Breast epithelium (tissue), 4 donors: Measurements from ENCODE around the gene TRIM26. TPM values are rescaled to one million over a fixed set of nuclear protein-coding genes. Genes with fewer than 3 reads are reported as not detected.

Experiments
- DNase-seq, 2 donors: peaks; one replicate each; pipeline ENCODE4 v3.0.0-alpha.2; 2019; ENCODE audit warnings: low spot score in 2 of 2
- H3K27ac ChIP-seq, 2 donors: fragments of 200-600 bp; sonication (generic) in 1 of 2; one replicate each; pipeline ENCODE4 v1.5.1; 2016 to 2019; ENCODE audit warnings: mild to moderate bottlenecking in 1 of 2
- H3K27me3 ChIP-seq, 2 donors: fragments of 200-600 bp; sonication (generic) in 1 of 2; one replicate each; pipeline versions ENCODE4 v1.5.1 to v1.6.0; 2017 to 2019; ENCODE audit warnings: control low read depth in 1 of 2, mild to moderate bottlenecking in 1 of 2
- H3K36me3 ChIP-seq: fragments of 200-600 bp; one replicate; pipeline ENCODE4 v1.5.1; 2019
- H3K4me1 ChIP-seq, 2 donors: fragments of 200-600 bp; sonication (generic); one replicate each; pipeline ENCODE4 v1.5.1; 2016 to 2019; ENCODE audit warnings: control low read depth in 1 of 2
- H3K4me3 ChIP-seq, 3 donors: fragments of 200-600 bp; sonication (generic); 1 replicate in 2 of 3; 2 replicates in 1 of 3; pipeline ENCODE4 v1.5.1; 2016 to 2019; ENCODE audit warnings: mild to moderate bottlenecking in 3 of 3, moderate library complexity in 2 of 3
- H3K9me3 ChIP-seq, 2 donors: fragments of 200-600 bp; sonication (generic) in 1 of 2; one replicate each; pipeline ENCODE4 v1.5.1; 2016 to 2019; ENCODE audit warnings: control low read depth in 1 of 2
- CTCF ChIP-seq, 3 donors: fragments of 450-650 bp; IDR thresholded peaks; one replicate each; pipeline ENCODE4 v1.5.1; 2016 to 2017; ENCODE audit warnings: antibody characterized with exemption in 3 of 3, mild to moderate bottlenecking in 3 of 3, moderate library complexity in 3 of 3
- POLR2A ChIP-seq: fragments of 450-650 bp; IDR thresholded peaks from one replicate; pipeline ENCODE4 v1.6.1; 2016; ENCODE audit warnings: antibody characterized with exemption, mild to moderate bottlenecking, moderate library complexity
- POLR2AphosphoS5 ChIP-seq, 3 donors: sonication (generic); formaldehyde crosslinking; IDR thresholded peaks; one replicate each; pipeline ENCODE4 v1.6.1; 2017; ENCODE audit warnings: antibody characterized with exemption in 3 of 3
- intact Hi-C: fragments of 100-400 bp; cut with DNase I; formaldehyde crosslinking; loops from one replicate; pipeline ENCODE4 v1.15.1; 2023; ENCODE audit warnings: low total_unique reads
- total RNA-seq, 3 donors: library from RNA; depleted of rRNA; stranded (reverse); fragments of >200 nt; gene quantifications; one replicate each; pipeline ENCODE4 v1.1.0, GENCODE V29; 2016

The TRIM26 gene
- total RNA-seq, 3 donors from 2014 or later = 31.7 to 66.2 (median 47.5) TPM

GRCh38 chr6:30156262-30156599 lies 57.0 kb downstream of the TRIM26 start:
- TF ChIP-seq POLR2AphosphoS5 (IDR thresholded peaks at IDR 0.05) (no peak), CTCF (IDR thresholded peaks at IDR 0.05) (no peak), POLR2A (no peak)
- no peak for DNase-seq
- Histone ChIP-seq H3K36me3 (no peaks in the 10 kb centered on the region), H3K27ac (no peak overlapping the region), H3K4me1 (peaks cover 0 to 4% of the 10 kb centered on the region in 2 donors), H3K4me3 (no peak overlapping the region), H3K9me3 (no peaks in the 10 kb centered on the region), H3K27me3 (no peaks in the 10 kb centered on the region)
- intact Hi-C loops = no loop called here

DNA sequence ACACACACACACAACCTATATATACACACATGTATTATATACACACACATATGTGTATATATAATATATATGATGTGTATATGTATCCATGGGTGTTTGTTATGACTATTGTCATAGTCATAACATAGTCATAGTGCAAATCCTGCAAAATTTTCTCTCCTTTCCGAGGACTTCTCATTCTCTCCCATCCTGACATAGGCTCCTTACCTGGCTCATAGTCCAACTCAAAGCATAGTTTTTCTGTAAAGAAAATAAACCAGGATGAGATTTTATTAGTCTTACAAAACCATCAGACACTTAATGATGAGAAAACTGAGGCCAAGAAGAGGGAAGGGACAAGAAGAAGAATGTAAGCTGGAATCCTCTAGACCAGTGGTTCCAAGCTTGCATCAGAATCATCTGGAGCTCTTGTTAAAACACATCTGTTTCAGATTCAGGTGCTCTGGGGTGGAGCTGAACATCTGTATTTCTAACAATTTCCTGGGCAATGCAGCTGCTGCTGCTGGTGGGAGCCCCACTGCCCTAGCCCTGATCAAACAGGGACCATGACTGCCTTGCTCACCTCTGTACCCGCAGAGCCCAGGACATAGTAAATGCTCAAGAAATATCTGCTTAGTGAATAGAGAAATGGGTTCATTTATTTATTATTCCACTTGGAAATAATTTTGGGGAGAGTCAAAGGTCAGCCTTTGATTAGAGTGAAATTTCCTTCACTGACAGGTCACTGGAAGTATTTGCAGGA lies 57.5 kb downstream of the TRIM26 start:
- H3K36me3 ChIP-seq = no peaks in the 10 kb centered on the region

DNA sequence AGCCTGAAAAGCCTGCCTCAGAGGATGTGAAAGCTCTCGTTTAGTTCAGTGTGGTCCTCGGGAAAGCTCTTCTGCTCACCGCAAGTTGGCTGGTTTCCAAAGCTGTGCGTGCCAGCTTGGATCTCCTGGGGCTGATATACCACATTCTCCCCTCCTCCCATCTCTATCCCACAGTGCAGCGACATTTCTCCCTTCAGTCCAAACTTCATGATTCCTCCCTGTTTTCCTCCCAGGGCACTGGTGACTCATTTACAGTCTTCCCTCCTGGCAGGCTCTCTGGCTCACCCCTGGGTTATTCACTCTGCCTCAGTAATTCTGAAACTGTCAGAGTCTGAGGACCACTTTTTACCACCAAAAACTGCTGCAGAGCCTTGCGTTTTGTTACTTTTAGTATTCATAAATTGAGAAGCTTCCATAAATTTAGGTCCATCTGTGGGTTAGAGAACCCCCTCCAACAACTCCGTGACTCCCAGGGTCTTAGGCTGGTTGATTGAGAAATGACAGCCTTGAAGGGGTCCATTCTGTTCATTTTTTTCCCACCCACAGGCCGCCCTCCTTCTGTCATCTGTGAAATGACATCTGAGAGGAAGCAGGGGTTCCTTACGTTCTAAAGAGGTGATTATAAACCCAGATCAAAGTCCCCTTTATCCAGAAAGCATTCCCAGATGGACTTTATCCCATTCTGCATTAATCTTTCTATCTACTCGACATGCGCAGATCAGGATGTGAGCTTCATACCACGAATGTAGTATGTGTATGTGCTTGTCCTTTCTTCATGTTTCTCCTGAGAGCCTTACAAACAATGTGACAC lies 58.3 kb downstream of the TRIM26 start:
- Histone ChIP-seq H3K4me3 (no peak overlapping the region), H3K4me1 (peaks cover 0 to 4% of the 10 kb centered on the region in 2 donors), H3K36me3 (no peaks in the 10 kb centered on the region), H3K27ac (no peak overlapping the region), H3K9me3 (no peaks in the 10 kb centered on the region), H3K27me3 (no peaks in the 10 kb centered on the region)
- DNase-seq = no peak
- intact Hi-C loops = no loop called here
- TF ChIP-seq CTCF (IDR thresholded peaks at IDR 0.05) = no peak
- no peak for TF ChIP-seq POLR2AphosphoS5 (IDR thresholded peaks at IDR 0.05)
- TF ChIP-seq POLR2A = no peak

More for the DNA sequence above, 57.5 kb downstream of the TRIM26 start:
- peaks cover 0 to 4% of the 10 kb centered on the region in 2 donors for H3K4me1 ChIP-seq
- TF ChIP-seq CTCF (IDR thresholded peaks at IDR 0.05) (no peak), POLR2A (no peak), POLR2AphosphoS5 (IDR thresholded peaks at IDR 0.05) (no peak)
- H3K27me3 ChIP-seq = no peaks in the 10 kb centered on the region
- intact Hi-C loops = no loop called here
- H3K4me3 ChIP-seq = no peak overlapping the region
- no peak overlapping the region for H3K27ac ChIP-seq
- no peaks in the 10 kb centered on the region for H3K9me3 ChIP-seq
- DNase-seq = no peak

GRCh38 chr6:30154061-30154460 lies 59.1 kb downstream of the TRIM26 start:
- H3K4me1 ChIP-seq = peaks cover 0 to 4% of the 10 kb centered on the region in 2 donors
- TF ChIP-seq POLR2A (no peak), CTCF (IDR thresholded peaks at IDR 0.05) (no peak), POLR2AphosphoS5 (IDR thresholded peaks at IDR 0.05) (no peak)
- DNase-seq = no peak
- H3K27me3 ChIP-seq = no peaks in the 10 kb centered on the region
- H3K4me3 ChIP-seq = no peak overlapping the region
- intact Hi-C loops = no loop called here
- H3K9me3 ChIP-seq = no peaks in the 10 kb centered on the region
- no peak overlapping the region for H3K27ac ChIP-seq
- H3K36me3 ChIP-seq = no peaks in the 10 kb centered on the region
